DND-41 (cell line): ENCODE results near the gene RFESD.

Source experiments
- ATAC-seq: fragments of 200-7000 bp; cut with Tn5 transposase; 3 replicates; pipeline ENCODE4 v1.9.1; 2021; ENCODE audit warnings: low read depth; ENCODE audit not compliant: insufficient read depth
- DNase-seq: peaks from one replicate; pipeline ENCODE4 v3.0.0-alpha.2; 2020
- H2AFZ ChIP-seq: 2 replicates; pipeline ENCODE4 v1.6.0; 2012; ENCODE audit warnings: low read depth, low read length
- H3K27ac ChIP-seq: 2 replicates; pipeline ENCODE4 v1.5.1; 2012; ENCODE audit warnings: low read length, inconsistent platforms
- H3K27me3 ChIP-seq: fragments of 200-600 bp; sonication (generic); 2 replicates; pipeline ENCODE4 v1.6.0; 2012; ENCODE audit warnings: low read length, mild to moderate bottlenecking, inconsistent platforms; ENCODE audit not compliant: insufficient read depth, poor library complexity
- H3K36me3 ChIP-seq: 2 replicates; pipeline ENCODE4 v1.5.1; 2012; ENCODE audit warnings: low read length, inconsistent platforms; ENCODE audit not compliant: insufficient read depth
- H3K4me1 ChIP-seq: 2 replicates; pipeline ENCODE4 v1.5.1; 2012; ENCODE audit warnings: mild to moderate bottlenecking, low read length; ENCODE audit not compliant: insufficient read depth
- H3K4me2 ChIP-seq: 2 replicates; pipeline ENCODE4 v1.6.0; 2012; ENCODE audit warnings: mild to moderate bottlenecking, moderate library complexity, low read length, inconsistent platforms; ENCODE audit not compliant: insufficient read depth
- H3K4me3 ChIP-seq, 2 experiments: fragments of 200-600 bp in 1 of 2; shearing (Covaris generic) in 1 of 2; 2 replicates each; pipeline ENCODE4 v1.5.1; 2012 to 2016; ENCODE audit warnings: inconsistent platforms in 2 of 2, low read length in 2 of 2, mild to moderate bottlenecking in 2 of 2, low read depth in 1 of 2, moderate library complexity in 1 of 2
- H3K79me2 ChIP-seq: 2 replicates; pipeline ENCODE4 v1.6.0; 2012; ENCODE audit warnings: low read length, inconsistent platforms; ENCODE audit not compliant: insufficient read depth
- H3K9ac ChIP-seq: 2 replicates; pipeline ENCODE4 v1.6.0; 2012; ENCODE audit warnings: low read depth, mild to moderate bottlenecking, inconsistent platforms, low read length, moderate library complexity
- H3K9me3 ChIP-seq: 2 replicates; pipeline ENCODE4 v1.5.1; 2012; ENCODE audit warnings: low read length, moderate library complexity, mild to moderate bottlenecking, inconsistent platforms; ENCODE audit not compliant: insufficient read depth, severe bottlenecking
- H4K20me1 ChIP-seq: 2 replicates; pipeline ENCODE4 v1.6.0; 2012; ENCODE audit warnings: low read length; ENCODE audit not compliant: insufficient read depth
- CTCF ChIP-seq: IDR thresholded peaks from 2 replicates; pipeline ENCODE4 v1.5.1; 2012; ENCODE audit warnings: borderline replicate concordance, low read length, moderate library complexity, mild to moderate bottlenecking; ENCODE audit not compliant: poor library complexity, severe bottlenecking; ENCODE audit errors: extremely low read depth
- EZH2 ChIP-seq: IDR thresholded peaks from 3 replicates; pipeline ENCODE4 v1.6.1; 2012; ENCODE audit warnings: borderline replicate concordance, low read depth, mild to moderate bottlenecking, moderate library complexity, low read length, inconsistent platforms; ENCODE audit not compliant: severe bottlenecking

RFESD gene

GRCh38 chr5:95605786-95606185, 40.8 kb upstream of the RFESD start:
- Histone ChIP-seq H3K4me2 (no peak overlapping the region), H3K36me3 (peaks cover 5% of the 10 kb centered on the region), H3K79me2 (no peaks in the 10 kb centered on the region), H3K4me1 (no peaks in the 10 kb centered on the region), H3K27ac (no peak overlapping the region), H3K9me3 (no peaks in the 10 kb centered on the region), H2AFZ (no peak overlapping the region), H4K20me1 (no peaks in the 10 kb centered on the region), H3K27me3 (no peaks in the 10 kb centered on the region), H3K4me3 (no peak overlapping the region), H3K9ac (no peak overlapping the region)
- ATAC-seq (no peak), DNase-seq (no peak)
- TF ChIP-seq CTCF, result no peak
- no peak for TF ChIP-seq EZH2

GRCh38 chr5:95606419-95606818, 40.2 kb upstream of the RFESD start:
- ATAC-seq (no peak), DNase-seq (no peak)
- H3K4me2 ChIP-seq, result no peak overlapping the region
- TF ChIP-seq EZH2 (no peak), CTCF (no peak)
- H3K4me3 ChIP-seq, result no peak overlapping the region
- H3K4me1 ChIP-seq, result no peaks in the 10 kb centered on the region
- H3K27me3 ChIP-seq, result no peaks in the 10 kb centered on the region
- H3K27ac ChIP-seq, result no peak overlapping the region
- no peaks in the 10 kb centered on the region for H3K9me3 ChIP-seq
- H3K79me2 ChIP-seq, result no peaks in the 10 kb centered on the region
- H3K36me3 ChIP-seq, result peaks cover under 1% of the 10 kb centered on the region; the same call in 1 of the 2 replicates
- H3K9ac ChIP-seq, result no peak overlapping the region
- no peak overlapping the region for H2AFZ ChIP-seq
- no peaks in the 10 kb centered on the region for H4K20me1 ChIP-seq

GRCh38 chr5:95609711-95610110, 36.9 kb upstream of the RFESD start:
- H3K4me1 ChIP-seq, result no peaks in the 10 kb centered on the region
- H3K79me2 ChIP-seq, result no peaks in the 10 kb centered on the region
- DNase-seq, result no peak
- no peaks in the 10 kb centered on the region for H3K36me3 ChIP-seq
- peaks cover 11% of the 10 kb centered on the region for H3K9me3 ChIP-seq
- no peak overlapping the region for H3K9ac ChIP-seq
- H3K27ac ChIP-seq, result no peak overlapping the region
- no peaks in the 10 kb centered on the region for H4K20me1 ChIP-seq
- H3K4me2 ChIP-seq, result no peak overlapping the region
- TF ChIP-seq CTCF (no peak), EZH2 (no peak)
- no peaks in the 10 kb centered on the region for H3K27me3 ChIP-seq
- no peak for ATAC-seq
- no peak overlapping the region for H3K4me3 ChIP-seq
- no peak overlapping the region for H2AFZ ChIP-seq

GRCh38 chr5:95610546-95610945, 36.0 kb upstream of the RFESD start:
- H3K27me3 ChIP-seq, result no peaks in the 10 kb centered on the region
- H3K4me1 ChIP-seq, result no peaks in the 10 kb centered on the region
- no peaks in the 10 kb centered on the region for H4K20me1 ChIP-seq
- no peak for ATAC-seq
- no peak overlapping the region for H2AFZ ChIP-seq
- no peaks in the 10 kb centered on the region for H3K79me2 ChIP-seq
- TF ChIP-seq EZH2 (no peak), CTCF (no peak)
- no peak for DNase-seq
- no peak overlapping the region for H3K27ac ChIP-seq
- no peaks in the 10 kb centered on the region for H3K36me3 ChIP-seq
- no peak overlapping the region for H3K9ac ChIP-seq
- no peak overlapping the region for H3K4me3 ChIP-seq
- no peak overlapping the region for H3K4me2 ChIP-seq
- peaks cover 11% of the 10 kb centered on the region for H3K9me3 ChIP-seq
